HG02763 (cell line): Measurements from ENCODE around the gene AMN1.
"Not testable (repeated sequence)": the region's sequence is repeated elsewhere in the genome, so short reads cannot be mapped to it uniquely, and the experiment has no call there.

ENCODE experiments used
- ATAC-seq: cut with Tn5 transposase; IDR thresholded peaks from one replicate; pipeline ENCODE4 v1.9.1; 2021; ENCODE audit warnings: mild to moderate bottlenecking, moderate library complexity; ENCODE audit not compliant: unreplicated experiment

The AMN1 gene

GRCh38 chr12:31687101-31687527 is 41.7 kb downstream of the AMN1 start:
- ATAC-seq: peak; percentile 52

GRCh38 chr12:31685801-31686200 is 43.0 kb downstream of the AMN1 start:
- ATAC-seq: no peak

GRCh38 chr12:31682136-31682962 is 46.5 kb downstream of the AMN1 start:
- ATAC-seq: peak; percentile 81

- ATAC-seq: no peak
Measured at GRCh38 chr12:31672521-31672920, 56.3 kb downstream of the AMN1 start.

GRCh38 chr12:31669582-31669981 is 59.2 kb downstream of the AMN1 start:
- ATAC-seq: not testable (repeated sequence)

- no peak for ATAC-seq
Measured at GRCh38 chr12:31669020-31669419, 59.8 kb downstream of the AMN1 start.

- ATAC-seq: no peak
Measured at GRCh38 chr12:31664038-31664437, 64.8 kb downstream of the AMN1 start.

- ATAC-seq: no peak
Measured at GRCh38 chr12:31663576-31663975, 65.2 kb downstream of the AMN1 start.

- no peak for ATAC-seq
Measured at GRCh38 chr12:31662176-31662849, 66.5 kb downstream of the AMN1 start.

GRCh38 chr12:31659087-31659942 is 69.5 kb downstream of the AMN1 start, which contains the start of gene ETFBKMT:
Gene ETFBKMT, plus strand, starts transcription at chr12:31659688. Its CDS starts 2,266 bp downstream, at chr12:31661954.
- peak; percentile 99 for ATAC-seq

- no peak for ATAC-seq
Measured at GRCh38 chr12:31658471-31659086, 70.2 kb downstream of the AMN1 start.

- ATAC-seq: no peak
Measured at GRCh38 chr12:31655792-31656191, 73.0 kb downstream of the AMN1 start.

- no peak for ATAC-seq
Measured at GRCh38 chr12:31655208-31655607, 73.6 kb downstream of the AMN1 start.

- no peak for ATAC-seq
Measured at GRCh38 chr12:31651893-31652521, 76.8 kb downstream of the AMN1 start.

- no peak for ATAC-seq
Measured at GRCh38 chr12:31650918-31651317, 77.9 kb downstream of the AMN1 start.

GRCh38 chr12:31647086-31647491 is 81.7 kb downstream of the AMN1 start:
- no peak for ATAC-seq

GRCh38 chr12:31645924-31646323 is 82.9 kb downstream of the AMN1 start:
- ATAC-seq: no peak

- ATAC-seq: no peak
Measured at GRCh38 chr12:31644536-31644935, 84.3 kb downstream of the AMN1 start.

- no peak for ATAC-seq
Measured at GRCh38 chr12:31641509-31642090, 87.2 kb downstream of the AMN1 start.

GRCh38 chr12:31634620-31635019 is 94.2 kb downstream of the AMN1 start:
- ATAC-seq: no peak
